OCI-LY1 (cell line): ENCODE measurements around the gene NOL3.
A peak's percentile ranks its signal among the peaks of the same experiment; 100 is the strongest.

Source experiments
- H2AFZ ChIP-seq: fragments of 200-600 bp; sonication (generic), shearing (Covaris generic); 2 replicates; pipeline ENCODE4 v1.6.0; 2014; ENCODE audit warnings: antibody characterized with exemption, mild to moderate bottlenecking, low read length
- H3F3A ChIP-seq: fragments of 200-600 bp; sonication (generic), shearing (Covaris generic); 2 replicates; pipeline ENCODE4 v1.6.0; 2014; ENCODE audit warnings: mild to moderate bottlenecking, antibody characterized with exemption, low read length, moderate library complexity; ENCODE audit not compliant: insufficient read depth
- H3K27ac ChIP-seq: fragments of 200-600 bp; sonication (generic); 2 replicates; pipeline ENCODE4 v1.5.1; 2014; ENCODE audit warnings: low read length, mixed run types, mild to moderate bottlenecking, low read depth; ENCODE audit not compliant: poor library complexity, severe bottlenecking
- H3K27me3 ChIP-seq: fragments of 200-600 bp; sonication (generic); 2 replicates; pipeline ENCODE4 v1.6.0; 2014; ENCODE audit warnings: antibody characterized with exemption, mild to moderate bottlenecking, low read length, moderate library complexity; ENCODE audit not compliant: insufficient read depth
- H3K36me3 ChIP-seq: fragments of 200-600 bp; sonication (generic); 2 replicates; pipeline ENCODE4 v1.6.1; 2014; ENCODE audit warnings: mild to moderate bottlenecking, antibody characterized with exemption, low read length, moderate library complexity, mixed read lengths; ENCODE audit not compliant: insufficient read depth
- H3K4me1 ChIP-seq: fragments of 200-600 bp; sonication (generic); 2 replicates; pipeline ENCODE4 v1.5.1; 2014; ENCODE audit warnings: mild to moderate bottlenecking, low read length, moderate library complexity; ENCODE audit not compliant: insufficient read depth, severe bottlenecking
- H3K4me2 ChIP-seq: fragments of 200-600 bp; sonication (generic), shearing (Covaris generic); 2 replicates; pipeline ENCODE4 v1.6.1; 2014; ENCODE audit warnings: low read length
- H3K4me3 ChIP-seq: fragments of 200-600 bp; sonication (generic); 2 replicates; pipeline ENCODE4 v1.5.1; 2014; ENCODE audit warnings: low read length, low read depth, mild to moderate bottlenecking, mixed read lengths; ENCODE audit not compliant: poor library complexity, severe bottlenecking
- H3K79me2 ChIP-seq: fragments of 200-600 bp; shearing (Covaris generic); 2 replicates; pipeline ENCODE4 v1.6.1; 2016; ENCODE audit warnings: mixed run types, low read length, mixed read lengths; ENCODE audit not compliant: insufficient read depth
- H3K9ac ChIP-seq: fragments of 200-600 bp; sonication (generic), shearing (Covaris generic); 2 replicates; pipeline ENCODE4 v1.6.1; 2014; ENCODE audit warnings: mild to moderate bottlenecking, low read length, mixed read lengths
- H3K9me2 ChIP-seq: fragments of 200-600 bp; sonication (generic), shearing (Covaris generic); 2 replicates; pipeline ENCODE4 v1.6.1; 2014; ENCODE audit warnings: low read depth, mild to moderate bottlenecking, low read length, mixed read lengths
- H3K9me3 ChIP-seq: fragments of 200-600 bp; shearing (Covaris generic); 2 replicates; pipeline ENCODE4 v1.6.1; 2014; ENCODE audit warnings: low read length, mixed read lengths
- H4K20me1 ChIP-seq: fragments of 200-600 bp; sonication (generic), shearing (Covaris generic); 2 replicates; pipeline ENCODE4 v1.6.0; 2016; ENCODE audit warnings: mild to moderate bottlenecking, low read length; ENCODE audit not compliant: insufficient read depth
- EZH2 ChIP-seq: fragments of 200-600 bp; sonication (generic), shearing (Covaris generic); IDR thresholded peaks from 2 replicates; pipeline ENCODE4 v1.8.0; 2017; ENCODE audit warnings: borderline replicate concordance, mixed run types, mild to moderate bottlenecking, antibody characterized with exemption, low read length, moderate library complexity, mixed read lengths
- TF ChIP-seq, protein P1 (sequence below): fragments of 200-600 bp; sonication (generic), shearing (Covaris generic); IDR thresholded peaks from 2 replicates; pipeline ENCODE4 v1.5.1; 2017; ENCODE audit warnings: mild to moderate bottlenecking, antibody characterized with exemption, low read length, moderate library complexity, mixed read lengths

The NOL3 gene

GRCh38 chr16:67177743-67178699 is 7.7 kb downstream of the NOL3 start:
- no peaks in the 10 kb centered on the region for H4K20me1 ChIP-seq
- no peaks in the 10 kb centered on the region for H3K79me2 ChIP-seq
- TF ChIP-seq, protein P1, sequence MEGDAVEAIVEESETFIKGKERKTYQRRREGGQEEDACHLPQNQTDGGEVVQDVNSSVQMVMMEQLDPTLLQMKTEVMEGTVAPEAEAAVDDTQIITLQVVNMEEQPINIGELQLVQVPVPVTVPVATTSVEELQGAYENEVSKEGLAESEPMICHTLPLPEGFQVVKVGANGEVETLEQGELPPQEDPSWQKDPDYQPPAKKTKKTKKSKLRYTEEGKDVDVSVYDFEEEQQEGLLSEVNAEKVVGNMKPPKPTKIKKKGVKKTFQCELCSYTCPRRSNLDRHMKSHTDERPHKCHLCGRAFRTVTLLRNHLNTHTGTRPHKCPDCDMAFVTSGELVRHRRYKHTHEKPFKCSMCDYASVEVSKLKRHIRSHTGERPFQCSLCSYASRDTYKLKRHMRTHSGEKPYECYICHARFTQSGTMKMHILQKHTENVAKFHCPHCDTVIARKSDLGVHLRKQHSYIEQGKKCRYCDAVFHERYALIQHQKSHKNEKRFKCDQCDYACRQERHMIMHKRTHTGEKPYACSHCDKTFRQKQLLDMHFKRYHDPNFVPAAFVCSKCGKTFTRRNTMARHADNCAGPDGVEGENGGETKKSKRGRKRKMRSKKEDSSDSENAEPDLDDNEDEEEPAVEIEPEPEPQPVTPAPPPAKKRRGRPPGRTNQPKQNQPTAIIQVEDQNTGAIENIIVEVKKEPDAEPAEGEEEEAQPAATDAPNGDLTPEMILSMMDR: no peak
- no peak for TF ChIP-seq EZH2
- no peaks in the 10 kb centered on the region for H3K9me2 ChIP-seq
- H3F3A ChIP-seq: no peaks in the 10 kb centered on the region
- H3K27ac ChIP-seq: no peak overlapping the region
- H3K36me3 ChIP-seq: no peaks in the 10 kb centered on the region
- peak overlapping the region; percentile 55 for H3K4me3 ChIP-seq
- H3K9ac ChIP-seq: peak overlapping the region; percentile 31; the same call in 1 of the 2 replicates
- H3K9me3 ChIP-seq: no peaks in the 10 kb centered on the region
- H3K27me3 ChIP-seq: peaks cover 11% of the 10 kb centered on the region; the same call in 1 of the 2 replicates
- peaks cover 30% of the 10 kb centered on the region for H3K4me1 ChIP-seq
- H2AFZ ChIP-seq: no peak overlapping the region
- H3K4me2 ChIP-seq: peak overlapping the region; percentile 81

DNA sequence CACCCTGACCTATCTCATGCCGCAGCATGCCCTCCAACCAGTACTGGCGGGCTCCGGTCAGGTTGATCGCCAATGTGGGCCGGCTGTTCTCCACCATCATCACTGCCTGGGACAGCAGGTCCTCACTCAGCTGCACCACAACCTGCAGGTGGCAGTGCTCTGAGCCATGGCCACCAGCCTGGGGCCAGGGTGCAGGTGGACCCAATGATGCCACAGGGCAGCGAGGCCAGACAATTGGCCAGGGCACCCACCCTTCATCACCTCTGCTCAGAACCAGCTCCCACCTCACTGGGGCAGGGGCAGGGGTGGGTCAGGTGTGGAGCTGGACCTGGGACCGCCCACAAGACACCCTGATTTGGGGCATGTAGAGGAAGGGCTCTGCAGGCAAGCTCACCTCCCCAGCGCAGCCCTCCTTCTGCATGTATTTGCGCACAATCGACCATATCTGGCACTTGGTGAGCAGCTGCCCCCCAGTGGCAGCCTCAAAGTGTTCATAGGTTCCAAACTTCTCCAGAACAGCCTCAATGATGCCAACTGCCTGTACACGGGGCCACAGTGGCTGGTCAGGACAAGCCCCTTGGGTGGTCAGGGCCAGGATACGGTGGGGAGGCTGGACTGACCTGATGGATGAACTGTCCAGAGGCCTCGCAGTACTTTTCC is 9.2 kb downstream of the NOL3 start:
- no peak overlapping the region for H3K9ac ChIP-seq
- TF ChIP-seq, protein P1: peak; percentile 59
- no peak for TF ChIP-seq EZH2
- H3K4me2 ChIP-seq: no peak overlapping the region
- H3K36me3 ChIP-seq: no peaks in the 10 kb centered on the region
- no peak overlapping the region for H2AFZ ChIP-seq
- no peak overlapping the region for H3K4me3 ChIP-seq
- peaks cover 27% of the 10 kb centered on the region for H3K4me1 ChIP-seq
- no peaks in the 10 kb centered on the region for H3K79me2 ChIP-seq
- H3K27me3 ChIP-seq: peaks cover 11% of the 10 kb centered on the region; the same call in 1 of the 2 replicates
- H3F3A ChIP-seq: no peaks in the 10 kb centered on the region
- no peaks in the 10 kb centered on the region for H3K9me2 ChIP-seq
- H3K27ac ChIP-seq: no peak overlapping the region
- H3K9me3 ChIP-seq: no peaks in the 10 kb centered on the region
- H4K20me1 ChIP-seq: no peaks in the 10 kb centered on the region

- no peaks in the 10 kb centered on the region for H3K9me2 ChIP-seq
- no peak overlapping the region for H3K4me3 ChIP-seq
- TF ChIP-seq, protein P1: no peak
- TF ChIP-seq EZH2: no peak
- no peaks in the 10 kb centered on the region for H3F3A ChIP-seq
- no peak overlapping the region for H3K9ac ChIP-seq
- H3K4me1 ChIP-seq: peaks cover 26% of the 10 kb centered on the region
- no peaks in the 10 kb centered on the region for H4K20me1 ChIP-seq
- H2AFZ ChIP-seq: no peak overlapping the region
- no peaks in the 10 kb centered on the region for H3K79me2 ChIP-seq
- no peaks in the 10 kb centered on the region for H3K9me3 ChIP-seq
- peaks cover 11% of the 10 kb centered on the region; the same call in 1 of the 2 replicates for H3K27me3 ChIP-seq
- no peaks in the 10 kb centered on the region for H3K36me3 ChIP-seq
- H3K4me2 ChIP-seq: no peak overlapping the region
- no peak overlapping the region for H3K27ac ChIP-seq
Observed at GRCh38 chr16:67180166-67180565, 9.8 kb downstream of the NOL3 start.
